ENCODE data around the gene RIMS4. TPM values are rescaled to one million over a fixed set of nuclear protein-coding genes. Genes with fewer than 3 reads are reported as not detected.

RIMS4 gene
- total RNA-seq, result 6.3 and 8.2 TPM in 2 replicates
- long read RNA-seq, result 0 reads

- H3K4me1 Mint-ChIP-seq (ENCODE audit: low read depth), result peaks cover 6% of the 10 kb centered on the region
- peaks cover 2% of the 10 kb centered on the region for H3K36me3 Mint-ChIP-seq (ENCODE audit: insufficient read depth)
- H3K27ac Mint-ChIP-seq, result peak within 1 kb of the TSS; percentile 64
- no peaks in the 10 kb centered on the region for H3K9me3 Mint-ChIP-seq (ENCODE audit: low read depth)
- DNase-seq (ENCODE audit: low spot score, unreplicated experiment), result peak; percentile 23
- TF ChIP-seq, protein P1, sequence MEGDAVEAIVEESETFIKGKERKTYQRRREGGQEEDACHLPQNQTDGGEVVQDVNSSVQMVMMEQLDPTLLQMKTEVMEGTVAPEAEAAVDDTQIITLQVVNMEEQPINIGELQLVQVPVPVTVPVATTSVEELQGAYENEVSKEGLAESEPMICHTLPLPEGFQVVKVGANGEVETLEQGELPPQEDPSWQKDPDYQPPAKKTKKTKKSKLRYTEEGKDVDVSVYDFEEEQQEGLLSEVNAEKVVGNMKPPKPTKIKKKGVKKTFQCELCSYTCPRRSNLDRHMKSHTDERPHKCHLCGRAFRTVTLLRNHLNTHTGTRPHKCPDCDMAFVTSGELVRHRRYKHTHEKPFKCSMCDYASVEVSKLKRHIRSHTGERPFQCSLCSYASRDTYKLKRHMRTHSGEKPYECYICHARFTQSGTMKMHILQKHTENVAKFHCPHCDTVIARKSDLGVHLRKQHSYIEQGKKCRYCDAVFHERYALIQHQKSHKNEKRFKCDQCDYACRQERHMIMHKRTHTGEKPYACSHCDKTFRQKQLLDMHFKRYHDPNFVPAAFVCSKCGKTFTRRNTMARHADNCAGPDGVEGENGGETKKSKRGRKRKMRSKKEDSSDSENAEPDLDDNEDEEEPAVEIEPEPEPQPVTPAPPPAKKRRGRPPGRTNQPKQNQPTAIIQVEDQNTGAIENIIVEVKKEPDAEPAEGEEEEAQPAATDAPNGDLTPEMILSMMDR (IDR thresholded peaks at IDR 0.05; ENCODE audit: unreplicated experiment), result no peak
- H3K4me3 Mint-ChIP-seq (ENCODE audit: low read depth), result peak within 1 kb of the TSS; percentile 71
- peaks cover 71% of the 10 kb centered on the region for H3K27me3 Mint-ChIP-seq
Observed at GRCh38 chr20:44810391-44811149, at the start of gene RIMS4. TSS of gene RIMS4 (minus strand) at chr20:44810546. CDS start at chr20:44810271, 275 bp downstream.

GRCh38 chr20:44858606-44859360 is 48.4 kb upstream of the RIMS4 start:
- H3K4me3 Mint-ChIP-seq (ENCODE audit: low read depth), result no peak overlapping the region
- H3K4me1 Mint-ChIP-seq (ENCODE audit: low read depth), result peaks cover 18% of the 10 kb centered on the region
- H3K27ac Mint-ChIP-seq, result no peak overlapping the region
- no peaks in the 10 kb centered on the region for H3K27me3 Mint-ChIP-seq
- no peaks in the 10 kb centered on the region for H3K36me3 Mint-ChIP-seq (ENCODE audit: insufficient read depth)
- peaks cover 4% of the 10 kb centered on the region for H3K9me3 Mint-ChIP-seq (ENCODE audit: low read depth)
- DNase-seq (ENCODE audit: low spot score, unreplicated experiment), result no peak
- TF ChIP-seq, protein P1 (IDR thresholded peaks at IDR 0.05; ENCODE audit: unreplicated experiment), result no peak

DNA sequence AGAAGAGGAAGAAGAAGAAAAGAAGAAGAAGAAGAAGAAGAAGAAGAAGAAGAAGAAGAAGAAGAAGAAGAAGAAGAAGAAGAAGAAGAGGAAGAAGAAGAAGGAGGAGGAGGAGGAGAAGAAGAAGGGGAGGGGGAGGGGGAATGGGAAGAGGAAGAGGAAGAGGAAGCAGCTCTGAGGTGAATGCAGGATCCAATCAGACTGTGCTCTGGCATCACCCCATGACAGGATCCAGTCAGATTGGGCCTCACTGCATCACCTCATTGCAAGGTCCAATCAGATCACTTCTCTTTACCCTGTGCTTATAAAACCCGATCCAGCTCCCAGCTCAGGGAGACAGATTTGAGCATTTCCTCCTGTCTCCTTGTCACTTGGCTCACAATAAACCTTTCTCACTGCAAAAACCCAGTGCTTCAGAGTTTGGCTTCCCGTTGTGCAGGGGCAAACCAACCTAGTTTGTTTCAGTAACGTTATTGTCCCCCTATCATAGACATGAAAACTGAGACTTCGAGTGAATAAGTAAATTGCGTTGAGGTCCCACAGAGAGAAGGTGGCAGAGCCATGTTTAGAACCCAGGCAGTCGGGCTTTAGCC is 46.6 kb upstream of the RIMS4 start:
- TF ChIP-seq, protein P1 (IDR thresholded peaks at IDR 0.05; ENCODE audit: unreplicated experiment), result no peak
- Mint-ChIP-seq H3K4me3 (ENCODE audit: low read depth) (no peak overlapping the region), H3K4me1 (ENCODE audit: low read depth) (peaks cover 7% of the 10 kb centered on the region), H3K36me3 (ENCODE audit: insufficient read depth) (no peaks in the 10 kb centered on the region), H3K9me3 (ENCODE audit: low read depth) (peaks cover 4% of the 10 kb centered on the region), H3K27me3 (no peaks in the 10 kb centered on the region), H3K27ac (no peak overlapping the region)
- DNase-seq (ENCODE audit: low spot score, unreplicated experiment), result no peak

GRCh38 chr20:44856442-44856841 is 46.1 kb upstream of the RIMS4 start:
- H3K36me3 Mint-ChIP-seq (ENCODE audit: insufficient read depth), result no peaks in the 10 kb centered on the region
- H3K4me1 Mint-ChIP-seq (ENCODE audit: low read depth), result peaks cover 3% of the 10 kb centered on the region
- H3K4me3 Mint-ChIP-seq (ENCODE audit: low read depth), result no peak overlapping the region
- H3K9me3 Mint-ChIP-seq (ENCODE audit: low read depth), result peaks cover 4% of the 10 kb centered on the region
- no peak overlapping the region for H3K27ac Mint-ChIP-seq
- TF ChIP-seq, protein P1 (IDR thresholded peaks at IDR 0.05; ENCODE audit: unreplicated experiment), result no peak
- no peak for DNase-seq (ENCODE audit: low spot score, unreplicated experiment)
- H3K27me3 Mint-ChIP-seq, result no peaks in the 10 kb centered on the region

DNA sequence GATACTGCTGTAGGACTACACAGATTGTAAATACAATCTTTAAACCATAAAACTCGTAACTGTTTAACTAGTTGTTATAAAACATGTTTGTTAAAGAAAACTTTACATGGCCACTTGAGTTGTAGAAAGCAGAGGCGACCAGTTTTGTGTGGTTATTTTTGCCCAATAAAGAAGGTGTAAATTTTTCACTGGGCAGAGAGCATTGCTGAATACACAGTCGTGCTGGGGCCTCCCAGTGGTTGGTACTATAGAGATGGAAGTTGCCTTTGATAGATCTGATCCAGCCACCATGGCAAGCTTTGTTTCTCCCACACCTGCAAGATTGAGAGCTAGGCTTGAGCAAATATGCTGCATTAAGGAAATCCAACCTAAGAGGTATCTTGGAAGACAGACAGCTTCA is 41.2 kb upstream of the RIMS4 start:
- H3K27me3 Mint-ChIP-seq, result no peaks in the 10 kb centered on the region
- TF ChIP-seq, protein P1 (IDR thresholded peaks at IDR 0.05; ENCODE audit: unreplicated experiment), result no peak
- no peak for DNase-seq (ENCODE audit: low spot score, unreplicated experiment)
- H3K36me3 Mint-ChIP-seq (ENCODE audit: insufficient read depth), result no peaks in the 10 kb centered on the region
- no peak overlapping the region for H3K4me3 Mint-ChIP-seq (ENCODE audit: low read depth)
- no peak overlapping the region for H3K27ac Mint-ChIP-seq
- peaks cover 2% of the 10 kb centered on the region for H3K4me1 Mint-ChIP-seq (ENCODE audit: low read depth)
- peaks cover 4% of the 10 kb centered on the region for H3K9me3 Mint-ChIP-seq (ENCODE audit: low read depth)
